Measurements from ENCODE around the gene SLC29A2. TPM values are rescaled to one million over a fixed set of nuclear protein-coding genes. Genes with fewer than 3 reads are reported as not detected.

The SLC29A2 gene
- polyA plus RNA-seq, 1 experiment: 0.16 TPM

GRCh38 chr11:66313321-66314185 is 58.0 kb downstream of the SLC29A2 start:
- DNase-seq (ENCODE audit: low read depth, low spot score): no peak
- H3K27ac ChIP-seq (ENCODE audit: low read depth, low read length): peak overlapping the region; percentile 97
- ChIA-PET POLR2A (interaction anchor here (0.5 to 3.1 kb wide), 17 partner anchors 11 to 749 kb away, joined by 3 to 99 read pairs (median 5); partner anchors contain the start of genes FOSL1, RIN1, SLC29A2 and YIF1A), CTCF (interaction anchor here (0.6 to 3.9 kb wide), 12 partner anchors 8 to 960 kb away, joined by 3 to 98 read pairs (median 6); partner anchors contain the start of genes BRMS1, RIN1 and YIF1A)
- no peaks in the 10 kb centered on the region for H3K27me3 ChIP-seq (ENCODE audit: control insufficient read depth, insufficient read depth, low read length)
- H3K4me3 ChIP-seq (ENCODE audit: low read depth, low read length): peak overlapping the region; percentile 87
- H3K9me3 ChIP-seq (ENCODE audit: control insufficient read depth, insufficient read depth, low read length): peaks cover 8% of the 10 kb centered on the region; the same call in 1 of the 2 replicates
- TF ChIP-seq CTCF (IDR thresholded peaks at IDR 0.05; ENCODE audit: low read depth, low read length): peak; percentile 40; the same call in 1 of the 2 replicates

- DNase-seq (ENCODE audit: low read depth, low spot score): peak; percentile 99
- ChIA-PET CTCF (interaction anchor here (0.6 to 3.9 kb wide), 21 partner anchors 9 to 960 kb away, joined by 3 to 98 read pairs (median 5); partner anchors contain the start of genes BRMS1, RIN1 and YIF1A), POLR2A (interaction anchor here (0.5 to 3.1 kb wide), 22 partner anchors 9 to 748 kb away, joined by 3 to 99 read pairs (median 5); partner anchors contain the start of genes BRMS1, CCDC85B, FOSL1 and PELI3)
- Histone ChIP-seq H3K4me3 (ENCODE audit: low read depth, low read length) (peak overlapping the region; percentile 87), H3K27ac (ENCODE audit: low read depth, low read length) (peak overlapping the region; percentile 97), H3K27me3 (ENCODE audit: control insufficient read depth, insufficient read depth, low read length) (peaks cover 4% of the 10 kb centered on the region), H3K9me3 (ENCODE audit: control insufficient read depth, insufficient read depth, low read length) (peaks cover 8% of the 10 kb centered on the region; the same call in 1 of the 2 replicates)
- no peak for TF ChIP-seq CTCF (IDR thresholded peaks at IDR 0.05; ENCODE audit: low read depth, low read length)
Observed at GRCh38 chr11:66312549-66313320, 58.8 kb downstream of the SLC29A2 start.

Small RNA genes lying within 50 kb of the gene (small RNA-seq; reads per million reads assigned to genes)
- gene RF00017 (ENCODE audit: insufficient read length, low read depth): not detected
- gene RNU1-84P (ENCODE audit: insufficient read length, low read depth): 13.7 reads per million, percentile 75 among the genes with 10 or more reads in this experiment

Other genes with a start within 250 kb of the SLC29A2 start
- gene KLC2, start 114.1 kb downstream of the SLC29A2 start, polyA plus RNA-seq (2011; rRNA removed): 6.4 and 8.5 TPM in 2 replicates
- gene RAB1B, start 103.1 kb downstream of the SLC29A2 start, polyA plus RNA-seq (2011; rRNA removed): 127 and 183 TPM in 2 replicates
- 2.0 and 2.8 TPM in 2 replicates for gene CNIH2, start 93.6 kb downstream of the SLC29A2 start, polyA plus RNA-seq (2011; rRNA removed)
- gene YIF1A, start 82.6 kb downstream of the SLC29A2 start, polyA plus RNA-seq (2011; rRNA removed): 126 and 140 TPM in 2 replicates
- not detected in 2 replicates for gene TMEM151A, start 79.9 kb downstream of the SLC29A2 start, polyA plus RNA-seq (2011; rRNA removed)
- gene CD248, start 54.7 kb downstream of the SLC29A2 start, polyA plus RNA-seq (2011; rRNA removed): 105 and 128 TPM in 2 replicates
- gene RIN1, start 35.3 kb downstream of the SLC29A2 start, polyA plus RNA-seq (2011; rRNA removed): 6.7 and 9.0 TPM in 2 replicates
- 35.2 and 39.3 TPM in 2 replicates for gene BRMS1, start 26.7 kb downstream of the SLC29A2 start, polyA plus RNA-seq (2011; rRNA removed)
- gene B4GAT1, start 24.1 kb downstream of the SLC29A2 start, polyA plus RNA-seq (2011; rRNA removed): 15.9 and 17.7 TPM in 2 replicates
- 0.12 and 0.14 TPM in 2 replicates for gene NPAS4, start 49.3 kb upstream of the SLC29A2 start, polyA plus RNA-seq (2011; rRNA removed)
- gene MRPL11, start 67.1 kb upstream of the SLC29A2 start, polyA plus RNA-seq (2011; rRNA removed): 43.1 and 55.1 TPM in 2 replicates
- 4.6 and 5.6 TPM in 2 replicates for gene PELI3, start 95.1 kb upstream of the SLC29A2 start, polyA plus RNA-seq (2011; rRNA removed)
- gene DPP3, start 108.7 kb upstream of the SLC29A2 start, polyA plus RNA-seq (2011; rRNA removed): 54.6 and 60.2 TPM in 2 replicates
- 17.7 and 21.1 TPM in 2 replicates for gene BBS1, start 138.9 kb upstream of the SLC29A2 start, polyA plus RNA-seq (2011; rRNA removed)
- gene ZDHHC24, start 174.3 kb upstream of the SLC29A2 start, polyA plus RNA-seq (2011; rRNA removed): 6.2 and 6.8 TPM in 2 replicates
- 0.11 TPM in 2 replicates for gene ACTN3, start 175.1 kb upstream of the SLC29A2 start, polyA plus RNA-seq (2011; rRNA removed)
- 24.3 and 28.1 TPM in 2 replicates for gene CTSF, start 196.8 kb upstream of the SLC29A2 start, polyA plus RNA-seq (2011; rRNA removed)
- 0.11 and 0.19 TPM in 2 replicates for gene CCDC87, start 221.3 kb upstream of the SLC29A2 start, polyA plus RNA-seq (2011; rRNA removed)
- 26.7 and 30.3 TPM in 2 replicates for gene CCS, start 221.4 kb upstream of the SLC29A2 start, polyA plus RNA-seq (2011; rRNA removed)
- 21.4 and 25.0 TPM in 2 replicates for gene RBM14, start 244.9 kb upstream of the SLC29A2 start, polyA plus RNA-seq (2011; rRNA removed)